Activated naive CD4-positive, alpha-beta T cell treated with anti-CD3 and anti-CD28 coated beads, Interleukin-2, amount 10 ng/mL, durations not matched to agents 7 days and 5 days (primary cell): ENCODE measurements around the gene UTP11.

Experiments
- CTCF ChIA-PET: fragments of 350-600 bp; sonication (Branson Sonifier 250); formaldehyde crosslinking; loops from one replicate; lab custom pipeline; 2021; ENCODE audit warnings: antibody characterized with exemption; lab: Charles Lee
- DNase-seq: peaks from one replicate; pipeline ENCODE4 v3.0.0-alpha.2; 2020
- H3K27ac Mint-ChIP-seq: one replicate; pipeline ENCODE4 v1.8.0; 2021; ENCODE audit warnings: mild to moderate bottlenecking, moderate library complexity, mixed read lengths
- H3K27me3 Mint-ChIP-seq: one replicate; pipeline ENCODE4 v1.8.0; 2021; ENCODE audit warnings: mild to moderate bottlenecking, mixed read lengths
- H3K36me3 Mint-ChIP-seq: one replicate; pipeline ENCODE4 v1.8.0; 2021; ENCODE audit warnings: mixed read lengths
- H3K4me1 Mint-ChIP-seq: one replicate; pipeline ENCODE4 v1.8.0; 2021; ENCODE audit warnings: mixed read lengths
- H3K4me3 Mint-ChIP-seq: one replicate; pipeline ENCODE4 v1.8.0; 2021; ENCODE audit warnings: mild to moderate bottlenecking, moderate library complexity, mixed read lengths
- H3K9me3 Mint-ChIP-seq: one replicate; pipeline ENCODE4 v1.8.0; 2021; ENCODE audit warnings: mixed read lengths

UTP11 gene

GRCh38 chr1:37998089-37998808 lies 14.3 kb upstream of the UTP11 start:
- CTCF ChIA-PET, result interaction anchor here (3.4 kb wide), 1 partner anchor 11 kb away, joined by 17 read pairs; no protein-coding TSS in a partner anchor
- H3K9me3 Mint-ChIP-seq, result no peaks in the 10 kb centered on the region
- peaks cover 40% of the 10 kb centered on the region for H3K4me1 Mint-ChIP-seq
- H3K4me3 Mint-ChIP-seq, result no peak overlapping the region
- no peak for DNase-seq
- no peak overlapping the region for H3K27ac Mint-ChIP-seq
- peaks cover 2% of the 10 kb centered on the region for H3K36me3 Mint-ChIP-seq
- peaks cover 5% of the 10 kb centered on the region for H3K27me3 Mint-ChIP-seq

DNA sequence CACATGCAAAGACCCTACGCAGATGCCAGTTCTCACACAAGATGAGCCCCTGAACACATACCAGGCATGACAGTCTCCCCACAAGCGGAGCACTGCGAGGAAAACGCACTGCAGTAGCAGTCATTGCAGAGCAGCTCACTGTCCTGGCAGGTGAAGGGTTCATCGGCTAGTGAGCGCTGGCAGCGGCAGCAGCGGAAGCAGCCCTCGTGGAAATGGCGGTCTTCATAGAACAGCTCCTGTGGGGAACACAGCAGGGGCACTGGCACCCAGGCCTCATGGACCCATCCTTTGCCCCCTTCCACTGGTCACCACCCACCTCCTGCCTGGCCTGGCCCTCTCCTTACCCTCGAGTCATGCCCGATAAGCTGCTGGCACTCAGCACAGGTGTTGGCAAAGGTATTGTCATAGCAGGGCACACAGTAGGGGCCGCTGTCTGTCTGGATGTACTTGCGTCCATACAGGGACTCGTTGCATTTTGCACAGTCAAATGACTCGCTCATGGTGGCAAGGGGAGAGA lies 13.6 kb upstream of the UTP11 start:
- H3K36me3 Mint-ChIP-seq, result peaks cover 2% of the 10 kb centered on the region
- H3K27ac Mint-ChIP-seq, result peak overlapping the region; percentile 80
- DNase-seq, result no peak
- peaks cover 10% of the 10 kb centered on the region for H3K27me3 Mint-ChIP-seq
- peaks cover 47% of the 10 kb centered on the region for H3K4me1 Mint-ChIP-seq
- CTCF ChIA-PET, result interaction anchor here (1.7 to 3.4 kb wide), 2 partner anchors 10 to 20 kb away, joined by 4 to 17 read pairs; no protein-coding TSS in a partner anchor
- no peak overlapping the region for H3K4me3 Mint-ChIP-seq
- no peaks in the 10 kb centered on the region for H3K9me3 Mint-ChIP-seq

DNA sequence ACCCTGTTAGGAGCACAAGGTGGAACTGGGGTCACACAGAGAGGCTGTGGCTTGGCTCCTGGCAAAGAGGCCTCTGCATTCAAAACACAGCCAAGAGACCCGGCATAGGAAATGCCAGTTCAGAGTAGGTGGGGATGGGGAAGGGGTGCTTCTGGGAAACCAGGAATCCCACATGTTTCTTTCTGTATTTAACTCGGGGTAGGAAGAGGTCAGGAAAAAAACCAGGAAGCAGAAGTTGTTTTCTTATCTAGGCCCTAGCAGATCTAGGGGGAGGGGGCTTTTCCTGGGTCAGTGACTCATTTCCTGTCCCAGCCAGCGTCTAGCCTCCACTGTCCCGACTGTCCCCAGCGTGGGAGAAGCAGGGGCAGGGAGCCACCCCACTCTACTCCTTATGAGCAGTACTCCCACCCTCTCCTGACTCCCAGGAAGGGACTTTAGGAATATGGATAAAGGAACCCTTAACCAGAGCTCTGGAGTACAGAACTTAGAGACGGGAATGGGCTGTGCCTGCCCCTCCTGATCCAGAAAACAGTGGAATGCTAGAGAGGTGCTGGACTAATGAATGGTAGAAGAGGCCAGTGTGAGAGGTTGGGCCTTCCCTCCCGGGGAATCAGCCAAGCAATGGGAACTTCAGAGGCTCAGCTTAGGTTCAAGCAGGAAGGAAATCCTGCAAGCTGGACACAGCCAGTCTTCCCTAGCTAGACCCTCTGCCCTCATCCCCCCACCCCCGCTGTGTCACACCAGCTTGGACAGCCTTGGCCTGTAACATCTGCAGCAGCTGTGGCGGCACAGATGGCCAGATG lies 12.9 kb upstream of the UTP11 start:
- Mint-ChIP-seq H3K27ac (peak overlapping the region; percentile 80), H3K36me3 (peaks cover 2% of the 10 kb centered on the region), H3K4me1 (peaks cover 50% of the 10 kb centered on the region), H3K27me3 (peaks cover 16% of the 10 kb centered on the region), H3K4me3 (no peak overlapping the region), H3K9me3 (no peaks in the 10 kb centered on the region)
- no peak for DNase-seq
- CTCF ChIA-PET, result interaction anchor here (1.7 to 3.4 kb wide), 3 partner anchors 9 to 19 kb away, joined by 4 to 17 read pairs (median 9); partner anchors contain the start of gene SF3A3

GRCh38 chr1:38000233-38000528 lies 12.4 kb upstream of the UTP11 start:
- peaks cover 47% of the 10 kb centered on the region for H3K4me1 Mint-ChIP-seq
- CTCF ChIA-PET, result interaction anchor here (1.7 to 3.4 kb wide), 3 partner anchors 9 to 19 kb away, joined by 4 to 17 read pairs (median 9); partner anchors contain the start of gene SF3A3
- no peak for DNase-seq
- no peak overlapping the region for H3K27ac Mint-ChIP-seq
- H3K9me3 Mint-ChIP-seq, result no peaks in the 10 kb centered on the region
- H3K27me3 Mint-ChIP-seq, result peaks cover 19% of the 10 kb centered on the region
- H3K36me3 Mint-ChIP-seq, result peaks cover 2% of the 10 kb centered on the region
- no peak overlapping the region for H3K4me3 Mint-ChIP-seq

- Mint-ChIP-seq H3K4me3 (no peak overlapping the region), H3K9me3 (no peaks in the 10 kb centered on the region), H3K27me3 (peaks cover 21% of the 10 kb centered on the region)
Measured at GRCh38 chr1:38000529-38001455, 11.7 kb upstream of the UTP11 start.

GRCh38 chr1:38003261-38004250 lies 9.0 kb upstream of the UTP11 start:
- H3K27me3 Mint-ChIP-seq, result peaks cover 24% of the 10 kb centered on the region
- peak overlapping the region; percentile 33 for H3K27ac Mint-ChIP-seq
- peak overlapping the region; percentile 75 for H3K4me3 Mint-ChIP-seq
- no peaks in the 10 kb centered on the region for H3K36me3 Mint-ChIP-seq
- DNase-seq, result no peak
- no peaks in the 10 kb centered on the region for H3K9me3 Mint-ChIP-seq
- CTCF ChIA-PET, result interaction anchor here (0.6 to 2.4 kb wide), 2 partner anchors 9 to 13 kb away, joined by 3 to 15 read pairs; partner anchors contain the start of gene SF3A3
- peaks cover 42% of the 10 kb centered on the region for H3K4me1 Mint-ChIP-seq

More at GRCh38 chr1:38000529-38001455, 11.7 kb upstream of the UTP11 start:
- Mint-ChIP-seq H3K36me3 (peaks cover 2% of the 10 kb centered on the region), H3K27ac (peak overlapping the region; percentile 42), H3K4me1 (peaks cover 46% of the 10 kb centered on the region)
- CTCF ChIA-PET, result interaction anchor here (0.8 to 3.4 kb wide), 6 partner anchors 7 to 24 kb away, joined by 4 to 17 read pairs (median 5); partner anchors contain the start of gene SF3A3
- DNase-seq, result no peak

- peaks cover 24% of the 10 kb centered on the region for H3K27me3 Mint-ChIP-seq
- no peaks in the 10 kb centered on the region for H3K36me3 Mint-ChIP-seq
- no peaks in the 10 kb centered on the region for H3K9me3 Mint-ChIP-seq
- H3K4me1 Mint-ChIP-seq, result peaks cover 42% of the 10 kb centered on the region
- DNase-seq, result peak; percentile 35
- peak overlapping the region; percentile 75 for H3K4me3 Mint-ChIP-seq
- CTCF ChIA-PET, result interaction anchor here (2.4 kb wide), 1 partner anchor 14 kb away, joined by 15 read pairs; the partner anchor contains the start of gene SF3A3
- H3K27ac Mint-ChIP-seq, result peak overlapping the region; percentile 83
Measured at GRCh38 chr1:38004284-38005108, 8.0 kb upstream of the UTP11 start.

DNA sequence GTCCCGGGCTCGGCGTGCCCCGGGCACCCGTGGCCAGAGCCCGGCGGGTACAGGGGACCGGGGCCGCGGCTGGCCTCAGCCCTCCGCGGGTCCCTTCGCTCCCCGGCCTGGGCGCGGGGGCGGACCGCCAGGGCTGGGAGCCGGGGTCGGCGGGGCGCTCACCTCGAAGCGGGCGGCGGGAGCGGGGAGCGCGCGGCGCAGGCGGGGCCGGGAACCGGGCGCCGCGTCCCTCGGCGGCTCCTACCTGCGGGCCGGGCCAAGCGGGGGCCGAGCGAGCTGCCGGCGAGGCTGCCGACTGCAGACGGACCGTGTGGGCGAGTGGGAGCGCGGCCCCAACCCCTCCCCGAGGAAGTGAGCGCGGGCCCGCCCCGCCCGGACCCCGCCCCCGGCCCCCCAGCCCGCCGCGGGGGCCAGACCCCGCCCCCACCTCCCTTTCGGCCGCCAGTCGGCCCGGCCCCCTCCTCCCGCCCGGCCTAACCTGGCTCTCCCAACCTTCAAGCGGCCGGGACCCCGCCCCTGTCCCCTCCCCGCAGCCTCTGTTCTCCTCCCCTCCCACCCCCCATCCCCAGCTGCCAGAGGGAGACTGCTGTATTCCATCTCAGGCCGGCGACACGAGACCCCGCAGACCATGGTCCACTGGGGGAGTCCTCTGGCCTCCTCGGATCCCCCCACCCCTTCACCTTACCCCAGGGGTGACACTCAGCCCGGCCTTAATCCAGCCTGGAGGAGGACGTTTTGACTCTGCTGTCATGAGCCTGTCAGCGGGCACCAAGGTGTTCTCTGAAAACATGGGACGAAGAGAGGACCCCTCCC lies 7.1 kb upstream of the UTP11 start, which contains the start of gene FHL3:
Gene FHL3, minus strand, starts transcription at position 320 of the 813 bp plus-strand sequence. CDS start 6,102 bp downstream, outside the sequence.
- Mint-ChIP-seq H3K9me3 (no peaks in the 10 kb centered on the region), H3K4me3 (peak within 1 kb of the TSS; percentile 75), H3K27ac (peak within 1 kb of the TSS; percentile 83), H3K36me3 (no peaks in the 10 kb centered on the region), H3K4me1 (peaks cover 41% of the 10 kb centered on the region), H3K27me3 (peaks cover 24% of the 10 kb centered on the region)
- CTCF ChIA-PET, result no interaction called here
- DNase-seq, result peak; percentile 67

GRCh38 chr1:38006008-38006828 lies 6.3 kb upstream of the UTP11 start:
- Mint-ChIP-seq H3K4me1 (peaks cover 44% of the 10 kb centered on the region), H3K36me3 (no peaks in the 10 kb centered on the region), H3K27me3 (peaks cover 24% of the 10 kb centered on the region), H3K4me3 (peak overlapping the region; percentile 61), H3K27ac (no peak overlapping the region), H3K9me3 (no peaks in the 10 kb centered on the region)
- CTCF ChIA-PET, result no interaction called here
- DNase-seq, result no peak

- H3K36me3 Mint-ChIP-seq, result peaks cover 5% of the 10 kb centered on the region
- peaks cover 15% of the 10 kb centered on the region for H3K27me3 Mint-ChIP-seq
- no peaks in the 10 kb centered on the region for H3K9me3 Mint-ChIP-seq
- CTCF ChIA-PET, result interaction anchor here (1.0 to 5.5 kb wide), 6 partner anchors 9 to 20 kb away, joined by 3 to 37 read pairs (median 6); partner anchors contain the start of gene SF3A3
- no peak overlapping the region for H3K4me3 Mint-ChIP-seq
- H3K4me1 Mint-ChIP-seq, result peaks cover 60% of the 10 kb centered on the region
- H3K27ac Mint-ChIP-seq, result peak overlapping the region; percentile 90
- peak; percentile 61 for DNase-seq
Measured at GRCh38 chr1:38009088-38009840, 3.3 kb upstream of the UTP11 start.
